ENCODE data around the gene GRIK2. TPM values are rescaled to one million over a fixed set of nuclear protein-coding genes. Genes with fewer than 3 reads are reported as not detected.

The GRIK2 gene
- total RNA-seq, 3 donors from 2014 or later (not counting 1 experiment from before 2014, with no cell fraction given): not detected

DNA sequence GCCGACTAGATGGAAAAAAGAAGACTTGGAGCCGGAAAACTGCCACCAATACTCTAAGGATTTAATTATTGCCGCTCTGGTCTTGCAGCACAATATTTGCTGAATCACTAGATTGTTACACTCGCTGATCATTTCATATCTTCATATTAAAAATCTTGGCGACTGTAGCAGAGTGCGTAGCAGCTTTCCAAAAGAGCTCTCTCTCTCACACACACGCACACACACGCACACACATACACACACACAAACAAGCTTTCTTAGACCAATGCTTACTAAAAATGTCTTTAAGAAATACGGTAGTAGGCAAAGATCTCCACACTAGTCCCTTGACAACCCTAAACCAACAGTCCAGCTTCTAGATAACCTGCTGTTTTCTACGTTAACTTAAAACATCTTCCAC is 7.7 kb downstream of the GRIK2 start:
- Mint-ChIP-seq H3K4me1 (no peaks in the 10 kb centered on the region), H3K4me3 (no peak overlapping the region), H3K9me3 (peaks cover 13 to 17% of the 10 kb centered on the region in 2 donors), H3K27ac (no peak overlapping the region), H3K27me3 (ENCODE audit: low read depth in 2 of 2) (peaks cover 27 to 34% of the 10 kb centered on the region in 2 donors), H3K36me3 (no peaks in the 10 kb centered on the region)
- DNase-seq (no peak), ATAC-seq (no peak)
- intact Hi-C loops (cut with micrococcal nuclease): no loop called here
- Histone ChIP-seq H3K4me1 (ENCODE audit: control insufficient read depth, insufficient read depth, low read length) (no peaks in the 10 kb centered on the region), H3K4me3 (ENCODE audit: low read length) (no peak overlapping the region), H3K27ac (ENCODE audit: low read length) (no peak overlapping the region), H3K27me3 (ENCODE audit: control insufficient read depth, insufficient read depth, low read length) (peaks cover 16% of the 10 kb centered on the region), H3K36me3 (ENCODE audit: control insufficient read depth, insufficient read depth, low read length) (no peaks in the 10 kb centered on the region), H3K9me3 (ENCODE audit: control insufficient read depth, insufficient read depth, low read length) (peaks cover 19% of the 10 kb centered on the region)
- TF ChIP-seq, protein P1, sequence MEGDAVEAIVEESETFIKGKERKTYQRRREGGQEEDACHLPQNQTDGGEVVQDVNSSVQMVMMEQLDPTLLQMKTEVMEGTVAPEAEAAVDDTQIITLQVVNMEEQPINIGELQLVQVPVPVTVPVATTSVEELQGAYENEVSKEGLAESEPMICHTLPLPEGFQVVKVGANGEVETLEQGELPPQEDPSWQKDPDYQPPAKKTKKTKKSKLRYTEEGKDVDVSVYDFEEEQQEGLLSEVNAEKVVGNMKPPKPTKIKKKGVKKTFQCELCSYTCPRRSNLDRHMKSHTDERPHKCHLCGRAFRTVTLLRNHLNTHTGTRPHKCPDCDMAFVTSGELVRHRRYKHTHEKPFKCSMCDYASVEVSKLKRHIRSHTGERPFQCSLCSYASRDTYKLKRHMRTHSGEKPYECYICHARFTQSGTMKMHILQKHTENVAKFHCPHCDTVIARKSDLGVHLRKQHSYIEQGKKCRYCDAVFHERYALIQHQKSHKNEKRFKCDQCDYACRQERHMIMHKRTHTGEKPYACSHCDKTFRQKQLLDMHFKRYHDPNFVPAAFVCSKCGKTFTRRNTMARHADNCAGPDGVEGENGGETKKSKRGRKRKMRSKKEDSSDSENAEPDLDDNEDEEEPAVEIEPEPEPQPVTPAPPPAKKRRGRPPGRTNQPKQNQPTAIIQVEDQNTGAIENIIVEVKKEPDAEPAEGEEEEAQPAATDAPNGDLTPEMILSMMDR (IDR thresholded peaks at IDR 0.05): no peak
- whole genome bisulfite sequencing (ENCODE audit: insufficient coverage): 41% methylated on average over 9 of the region's 10 CpGs

DNA sequence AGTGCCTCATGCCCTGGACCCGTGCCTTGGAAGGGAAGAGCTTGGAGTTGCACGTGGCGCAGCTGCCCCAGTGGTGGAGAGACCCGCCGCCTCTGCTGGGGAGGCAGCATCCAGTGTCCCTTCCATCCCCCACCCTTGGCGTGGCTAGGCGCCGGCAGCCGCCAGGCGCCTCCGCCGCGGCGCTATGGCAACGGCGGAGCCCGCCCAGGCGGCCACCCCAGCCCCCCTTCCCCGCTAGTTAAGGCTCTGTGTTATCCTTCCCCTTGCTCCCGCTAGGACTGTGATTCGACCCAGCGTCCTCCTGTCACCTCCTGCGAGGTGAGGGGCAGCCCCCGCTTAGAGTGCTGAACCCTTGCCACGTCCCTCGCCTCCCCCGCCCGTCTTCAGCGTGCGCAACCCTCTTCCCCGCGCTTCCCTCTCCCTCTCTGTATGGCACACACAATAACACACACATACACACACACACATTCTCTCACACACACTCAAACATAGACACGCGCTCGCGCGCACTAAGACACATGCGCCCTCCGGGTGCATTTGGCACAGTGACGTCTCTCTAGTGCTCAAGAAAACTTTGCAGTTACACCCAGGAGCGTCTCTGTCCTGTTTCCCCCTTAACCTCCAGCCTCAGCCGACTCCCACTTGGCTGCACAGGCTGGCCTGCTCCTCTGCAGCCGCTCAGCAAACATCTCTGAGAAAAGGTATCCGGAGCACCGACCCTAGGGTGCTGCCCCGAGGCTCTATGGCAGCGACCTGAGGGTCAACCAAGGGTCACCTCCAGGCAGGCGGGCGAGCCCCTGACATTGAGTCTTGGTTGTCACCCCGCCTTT is 8.5 kb downstream of the GRIK2 start:
- Mint-ChIP-seq H3K27ac (no peak overlapping the region), H3K27me3 (ENCODE audit: low read depth in 2 of 2) (peaks cover 27 to 34% of the 10 kb centered on the region in 2 donors), H3K4me3 (no peak overlapping the region), H3K36me3 (no peaks in the 10 kb centered on the region), H3K4me1 (no peaks in the 10 kb centered on the region), H3K9me3 (peaks cover 13 to 15% of the 10 kb centered on the region in 2 donors)
- intact Hi-C loops (cut with micrococcal nuclease): no loop called here
- peaks cover 16% of the 10 kb centered on the region for H3K27me3 ChIP-seq (ENCODE audit: control insufficient read depth, insufficient read depth, low read length)
- ATAC-seq (no peak), DNase-seq (no peak)
- H3K36me3 ChIP-seq (ENCODE audit: control insufficient read depth, insufficient read depth, low read length): no peaks in the 10 kb centered on the region
- no peak overlapping the region for H3K4me3 ChIP-seq (ENCODE audit: low read length)
- H3K4me1 ChIP-seq (ENCODE audit: control insufficient read depth, insufficient read depth, low read length): no peaks in the 10 kb centered on the region
- peaks cover 19% of the 10 kb centered on the region for H3K9me3 ChIP-seq (ENCODE audit: control insufficient read depth, insufficient read depth, low read length)
- H3K27ac ChIP-seq (ENCODE audit: low read length): no peak overlapping the region
- WGBS (ENCODE audit: insufficient coverage): 6% methylated on average over 50 of the region's 50 CpGs
- TF ChIP-seq, protein P1 (IDR thresholded peaks at IDR 0.05): no peak

DNA sequence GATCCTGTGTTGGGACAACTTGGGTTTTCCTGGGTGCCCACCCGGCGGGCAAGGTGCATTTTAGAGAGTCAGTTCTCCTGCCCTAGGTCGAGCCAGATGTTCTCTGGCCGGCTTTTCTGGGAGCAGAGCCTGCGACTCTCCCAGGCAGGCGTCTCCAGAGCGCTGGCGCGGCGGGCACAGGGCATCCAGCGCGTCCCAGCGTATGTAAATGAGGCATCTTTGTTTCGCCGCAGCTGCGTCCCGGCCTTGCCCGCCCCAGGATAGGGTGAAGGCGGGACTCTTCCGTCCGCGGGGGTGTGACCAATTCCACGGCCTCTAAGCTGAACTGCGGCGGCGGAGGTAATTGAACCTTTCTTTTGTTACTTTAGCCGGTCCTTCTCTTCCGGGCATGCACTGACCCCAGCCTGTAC is 9.1 kb downstream of the GRIK2 start:
- Mint-ChIP-seq H3K27me3 (ENCODE audit: low read depth in 2 of 2) (peaks cover 27 to 34% of the 10 kb centered on the region in 2 donors), H3K4me1 (no peaks in the 10 kb centered on the region), H3K4me3 (no peak overlapping the region), H3K36me3 (no peaks in the 10 kb centered on the region), H3K27ac (no peak overlapping the region), H3K9me3 (peaks cover 14 to 15% of the 10 kb centered on the region in 2 donors)
- TF ChIP-seq, protein P1 (IDR thresholded peaks at IDR 0.05): no peak
- Histone ChIP-seq H3K4me1 (ENCODE audit: control insufficient read depth, insufficient read depth, low read length) (no peaks in the 10 kb centered on the region), H3K27ac (ENCODE audit: low read length) (no peak overlapping the region), H3K27me3 (ENCODE audit: control insufficient read depth, insufficient read depth, low read length) (peaks cover 16% of the 10 kb centered on the region), H3K36me3 (ENCODE audit: control insufficient read depth, insufficient read depth, low read length) (no peaks in the 10 kb centered on the region), H3K9me3 (ENCODE audit: control insufficient read depth, insufficient read depth, low read length) (peaks cover 19% of the 10 kb centered on the region), H3K4me3 (ENCODE audit: low read length) (no peak overlapping the region)
- intact Hi-C loops (cut with micrococcal nuclease): no loop called here
- no peak for DNase-seq
- no peak for ATAC-seq
- 5% methylated on average over 28 of the region's 28 CpGs for WGBS (ENCODE audit: insufficient coverage)

Measured in natural killer cell (primary cell).